GM19240 (cell line): ENCODE data around the gene MAN2A2.
A peak's percentile ranks its signal among the peaks of the same experiment; 100 is the strongest.

ENCODE experiments used
- DNase-seq: peaks from one replicate; pipeline ENCODE4 v3.0.0; 2011; ENCODE audit warnings: low spot score; ENCODE audit not compliant: insufficient read length

MAN2A2 gene

GRCh38 chr15:90942354-90943120 is 39.4 kb downstream of the MAN2A2 start:
- DNase-seq: no peak

- no peak for DNase-seq
Observed at GRCh38 chr15:90945091-90945490, 42.0 kb downstream of the MAN2A2 start.

- DNase-seq: no peak
Observed at GRCh38 chr15:90946538-90946937, 43.4 kb downstream of the MAN2A2 start.

- no peak for DNase-seq
Observed at GRCh38 chr15:90946941-90947576, 44.0 kb downstream of the MAN2A2 start.

GRCh38 chr15:90947577-90948357 is 44.7 kb downstream of the MAN2A2 start:
- DNase-seq: no peak

GRCh38 chr15:90948506-90948905 is 45.4 kb downstream of the MAN2A2 start:
- no peak for DNase-seq

- DNase-seq: no peak
Observed at GRCh38 chr15:90949979-90950675, 47.0 kb downstream of the MAN2A2 start.

- DNase-seq: no peak
Observed at GRCh38 chr15:90950676-90951075, 47.6 kb downstream of the MAN2A2 start.

- DNase-seq: no peak
Observed at GRCh38 chr15:90952901-90953677, 50.0 kb downstream of the MAN2A2 start.

- no peak for DNase-seq
Observed at GRCh38 chr15:90953947-90954711, 51.0 kb downstream of the MAN2A2 start.

GRCh38 chr15:90954712-90955623 is 51.9 kb downstream of the MAN2A2 start, which contains the start of gene RCCD1:
RCCD1 (plus strand) TSS chr15:90954884; CDS start chr15:90956735, 1,851 bp downstream.
- peak; percentile 100 for DNase-seq

GRCh38 chr15:90955624-90956273 is 52.6 kb downstream of the MAN2A2 start:
- DNase-seq: no peak

GRCh38 chr15:90956274-90957030 is 53.4 kb downstream of the MAN2A2 start:
- DNase-seq: peak; percentile 71

- DNase-seq: no peak
Observed at GRCh38 chr15:90957031-90957790, 54.1 kb downstream of the MAN2A2 start.

- DNase-seq: no peak
Observed at GRCh38 chr15:90957791-90958190, 54.7 kb downstream of the MAN2A2 start.

GRCh38 chr15:90959028-90959595 is 56.0 kb downstream of the MAN2A2 start:
- DNase-seq: no peak

GRCh38 chr15:90959894-90960293 is 56.8 kb downstream of the MAN2A2 start:
- DNase-seq: no peak
